Measurements from ENCODE around the gene FAM193B.

Gene FAM193B

DNA sequence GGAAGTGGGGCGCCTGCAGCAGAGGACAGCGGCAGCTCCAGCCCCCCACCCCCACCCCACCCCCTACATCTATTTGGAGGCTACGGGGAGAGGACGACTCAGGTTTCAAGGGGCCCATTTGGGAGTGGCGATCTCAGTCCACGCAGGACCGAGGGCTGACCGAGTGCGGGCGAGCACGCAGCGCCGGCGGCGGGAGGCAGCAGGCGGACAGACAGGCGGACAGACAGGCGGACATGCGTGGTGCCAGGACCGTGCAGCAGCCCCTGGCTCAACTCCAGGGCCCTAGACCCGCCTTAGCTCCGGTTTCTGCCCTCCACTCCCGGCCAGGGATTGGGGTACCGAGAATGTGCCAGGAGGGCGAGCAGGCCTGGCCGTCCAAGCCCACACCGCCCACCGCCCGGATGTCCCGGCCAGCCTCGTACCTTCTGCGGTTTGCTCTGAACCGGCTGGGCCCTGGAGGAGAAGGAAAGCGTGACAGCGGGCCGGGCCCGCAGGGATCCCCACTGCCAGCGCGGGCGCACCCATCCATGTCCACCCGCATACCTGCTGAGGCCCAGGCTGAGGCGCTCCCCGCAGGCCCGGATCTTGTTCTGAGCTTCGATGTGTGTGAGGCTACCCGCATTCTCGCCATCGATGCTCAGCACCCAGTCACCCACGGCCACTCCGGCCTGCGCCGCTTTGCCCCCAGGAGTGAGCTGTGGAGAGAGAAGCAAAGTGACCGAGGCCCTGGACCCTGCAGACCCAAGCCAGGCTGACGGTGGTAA lies 62.2 kb downstream of the FAM193B start:
- Histone ChIP-seq H3K27me3 (replicated peaks) (no peaks in the 10 kb centered on the region), H3K4me3 (ENCODE audit: low read depth, low read length) (no peak overlapping the region), H3K36me3 (replicated peaks) (peaks cover 76% of the 10 kb centered on the region), H3K27ac (no peak overlapping the region)
- TF ChIP-seq, protein P1, sequence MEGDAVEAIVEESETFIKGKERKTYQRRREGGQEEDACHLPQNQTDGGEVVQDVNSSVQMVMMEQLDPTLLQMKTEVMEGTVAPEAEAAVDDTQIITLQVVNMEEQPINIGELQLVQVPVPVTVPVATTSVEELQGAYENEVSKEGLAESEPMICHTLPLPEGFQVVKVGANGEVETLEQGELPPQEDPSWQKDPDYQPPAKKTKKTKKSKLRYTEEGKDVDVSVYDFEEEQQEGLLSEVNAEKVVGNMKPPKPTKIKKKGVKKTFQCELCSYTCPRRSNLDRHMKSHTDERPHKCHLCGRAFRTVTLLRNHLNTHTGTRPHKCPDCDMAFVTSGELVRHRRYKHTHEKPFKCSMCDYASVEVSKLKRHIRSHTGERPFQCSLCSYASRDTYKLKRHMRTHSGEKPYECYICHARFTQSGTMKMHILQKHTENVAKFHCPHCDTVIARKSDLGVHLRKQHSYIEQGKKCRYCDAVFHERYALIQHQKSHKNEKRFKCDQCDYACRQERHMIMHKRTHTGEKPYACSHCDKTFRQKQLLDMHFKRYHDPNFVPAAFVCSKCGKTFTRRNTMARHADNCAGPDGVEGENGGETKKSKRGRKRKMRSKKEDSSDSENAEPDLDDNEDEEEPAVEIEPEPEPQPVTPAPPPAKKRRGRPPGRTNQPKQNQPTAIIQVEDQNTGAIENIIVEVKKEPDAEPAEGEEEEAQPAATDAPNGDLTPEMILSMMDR (IDR thresholded peaks at IDR 0.05; ENCODE audit: low read depth, low read length, missing control alignments), result no peak
- DNase-seq, result no peak
- in situ Hi-C loops (cut with HindIII; ENCODE audit: low pct_ligation_motif_present, low sequenced_read_pairs), result no loop called here

DNA sequence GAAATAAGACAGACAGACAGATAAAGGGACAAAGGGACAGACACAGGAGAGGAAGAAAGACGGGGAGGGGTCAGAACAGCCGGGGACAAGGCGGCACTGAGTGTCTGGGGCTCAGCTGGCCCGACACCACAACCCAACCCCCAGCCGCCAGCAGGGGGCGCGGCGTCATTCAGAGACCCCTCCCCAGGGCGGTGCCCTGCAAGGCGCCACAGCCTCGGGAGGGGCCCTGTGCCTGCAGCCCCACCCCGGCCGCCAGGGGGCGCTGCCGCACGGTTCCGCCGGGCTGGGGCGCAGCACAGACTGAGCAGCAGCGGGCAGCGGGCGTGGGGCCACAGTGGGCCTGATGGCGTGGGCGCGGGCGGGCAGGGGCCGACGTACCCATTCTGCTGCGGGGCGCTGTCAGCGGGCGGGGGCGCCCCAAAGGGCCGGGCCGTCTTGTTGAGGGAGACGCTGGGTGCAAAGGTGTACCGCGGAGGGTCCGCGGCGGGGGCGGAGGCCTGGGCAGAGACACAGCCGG lies 62.9 kb downstream of the FAM193B start:
- in situ Hi-C loops (cut with HindIII; ENCODE audit: low pct_ligation_motif_present, low sequenced_read_pairs), result no loop called here
- TF ChIP-seq, protein P1 (IDR thresholded peaks at IDR 0.05; ENCODE audit: low read depth, low read length, missing control alignments), result peak; percentile 67
- no peak for DNase-seq
- Histone ChIP-seq H3K27me3 (replicated peaks) (no peaks in the 10 kb centered on the region), H3K27ac (peak overlapping the region; percentile 17), H3K4me3 (ENCODE audit: low read depth, low read length) (no peak overlapping the region), H3K36me3 (replicated peaks) (peaks cover 83% of the 10 kb centered on the region)

DNA sequence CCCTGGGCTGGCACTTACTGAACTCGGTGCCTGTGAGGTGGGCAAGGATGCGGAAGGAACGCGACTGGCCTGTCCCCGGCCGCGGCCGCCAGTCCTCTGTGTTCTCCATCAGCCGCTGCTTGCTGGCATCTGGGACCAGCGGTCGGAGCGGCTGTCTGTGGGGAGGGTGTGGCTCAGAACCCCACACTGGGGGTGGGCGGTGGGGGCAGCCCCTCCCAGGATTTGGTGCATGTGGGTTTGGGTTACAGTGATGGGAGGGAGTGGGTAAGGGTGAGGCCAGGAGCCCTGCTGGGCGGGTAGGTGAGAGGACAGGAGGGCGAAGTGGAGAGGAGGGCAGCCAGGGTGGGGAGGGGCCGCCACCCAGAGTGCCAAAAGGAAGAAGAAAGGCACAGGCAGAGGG lies 63.4 kb downstream of the FAM193B start:
- peaks cover 88% of the 10 kb centered on the region for H3K36me3 ChIP-seq (replicated peaks)
- no peak overlapping the region for H3K4me3 ChIP-seq (ENCODE audit: low read depth, low read length)
- in situ Hi-C loops (cut with HindIII; ENCODE audit: low pct_ligation_motif_present, low sequenced_read_pairs), result no loop called here
- H3K27ac ChIP-seq, result peak overlapping the region; percentile 17
- no peaks in the 10 kb centered on the region for H3K27me3 ChIP-seq (replicated peaks)
- no peak for DNase-seq
- TF ChIP-seq, protein P1 (IDR thresholded peaks at IDR 0.05; ENCODE audit: low read depth, low read length, missing control alignments), result no peak

DNA sequence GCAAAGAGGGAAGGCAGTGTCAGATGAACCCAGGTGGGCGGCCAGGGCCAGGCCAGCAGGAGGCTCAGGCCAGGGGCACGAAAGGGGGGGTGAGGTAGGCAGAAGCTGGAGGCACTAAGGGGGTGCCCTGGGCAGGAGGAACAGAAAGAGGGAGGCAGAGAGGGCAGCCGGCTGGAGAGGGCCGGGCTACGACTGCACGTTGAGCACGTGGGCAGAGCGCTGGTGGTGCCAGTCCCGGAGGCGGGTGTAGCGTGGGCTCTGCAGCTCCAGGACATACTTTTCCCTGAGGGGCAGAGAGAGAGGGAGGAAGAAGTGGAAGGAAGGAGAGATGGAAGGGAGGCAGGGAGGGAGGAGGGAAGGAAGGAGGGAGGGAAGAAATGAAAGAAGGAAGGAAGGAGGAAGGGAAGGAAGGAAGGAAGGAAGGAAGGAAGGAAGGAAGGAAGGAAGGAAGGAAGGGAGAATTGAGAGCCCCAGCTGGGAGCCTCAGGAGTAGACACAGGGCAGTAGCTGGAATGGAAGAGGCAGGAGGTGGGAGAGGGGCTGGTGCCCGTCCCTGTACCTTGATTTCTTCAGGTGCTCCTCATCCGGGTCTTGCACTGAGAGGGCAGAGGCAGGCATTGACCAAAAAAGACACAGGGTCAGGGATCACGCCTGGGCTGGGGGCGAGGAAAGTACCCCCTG lies 63.9 kb downstream of the FAM193B start:
- in situ Hi-C loops (cut with HindIII; ENCODE audit: low pct_ligation_motif_present, low sequenced_read_pairs), result no loop called here
- TF ChIP-seq, protein P1 (IDR thresholded peaks at IDR 0.05; ENCODE audit: low read depth, low read length, missing control alignments), result no peak
- H3K36me3 ChIP-seq (replicated peaks), result peaks cover 89% of the 10 kb centered on the region
- no peaks in the 10 kb centered on the region for H3K27me3 ChIP-seq (replicated peaks)
- H3K4me3 ChIP-seq (ENCODE audit: low read depth, low read length), result no peak overlapping the region
- H3K27ac ChIP-seq, result no peak overlapping the region
- no peak for DNase-seq

DNA sequence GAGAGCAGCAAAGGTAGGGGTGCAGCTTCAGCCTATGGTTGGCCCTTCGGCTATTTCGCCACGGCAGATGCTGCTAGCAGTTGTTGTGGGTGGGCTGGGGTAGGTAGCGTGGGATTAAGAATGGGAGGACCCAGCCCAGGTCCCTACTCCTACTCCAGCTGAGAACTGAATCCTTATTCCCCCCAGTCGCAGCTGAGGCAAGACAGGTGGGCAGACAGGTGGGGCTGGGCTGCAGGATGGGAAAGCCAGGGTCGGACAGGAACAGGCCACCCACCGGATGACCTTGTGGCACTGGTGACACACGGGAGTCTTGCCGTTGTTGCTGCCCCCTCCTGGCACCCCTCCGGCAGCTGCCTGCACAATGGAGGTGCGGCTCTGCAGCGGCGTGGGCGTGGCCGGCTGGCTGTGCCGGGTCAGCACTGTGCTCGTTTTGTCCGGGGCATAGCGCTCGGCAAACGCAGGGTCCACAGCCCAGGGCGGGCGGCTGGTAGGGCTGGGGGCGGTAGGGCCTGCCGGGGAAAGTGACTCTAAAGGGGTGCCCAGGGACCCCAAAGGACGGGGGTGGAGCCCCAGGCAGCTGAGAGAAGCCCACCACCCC lies 65.1 kb downstream of the FAM193B start:
- TF ChIP-seq, protein P1 (IDR thresholded peaks at IDR 0.05; ENCODE audit: low read depth, low read length, missing control alignments), result peak; percentile 51
- DNase-seq, result no peak
- peaks cover 97% of the 10 kb centered on the region for H3K36me3 ChIP-seq (replicated peaks)
- H3K27me3 ChIP-seq (replicated peaks), result no peaks in the 10 kb centered on the region
- in situ Hi-C loops (cut with HindIII; ENCODE audit: low pct_ligation_motif_present, low sequenced_read_pairs), result no loop called here
- no peak overlapping the region for H3K4me3 ChIP-seq (ENCODE audit: low read depth, low read length)
- H3K27ac ChIP-seq, result no peak overlapping the region

Data from brain microvascular endothelial cell (primary cell).